Measurements from ENCODE around the gene THAP3.

DNA sequence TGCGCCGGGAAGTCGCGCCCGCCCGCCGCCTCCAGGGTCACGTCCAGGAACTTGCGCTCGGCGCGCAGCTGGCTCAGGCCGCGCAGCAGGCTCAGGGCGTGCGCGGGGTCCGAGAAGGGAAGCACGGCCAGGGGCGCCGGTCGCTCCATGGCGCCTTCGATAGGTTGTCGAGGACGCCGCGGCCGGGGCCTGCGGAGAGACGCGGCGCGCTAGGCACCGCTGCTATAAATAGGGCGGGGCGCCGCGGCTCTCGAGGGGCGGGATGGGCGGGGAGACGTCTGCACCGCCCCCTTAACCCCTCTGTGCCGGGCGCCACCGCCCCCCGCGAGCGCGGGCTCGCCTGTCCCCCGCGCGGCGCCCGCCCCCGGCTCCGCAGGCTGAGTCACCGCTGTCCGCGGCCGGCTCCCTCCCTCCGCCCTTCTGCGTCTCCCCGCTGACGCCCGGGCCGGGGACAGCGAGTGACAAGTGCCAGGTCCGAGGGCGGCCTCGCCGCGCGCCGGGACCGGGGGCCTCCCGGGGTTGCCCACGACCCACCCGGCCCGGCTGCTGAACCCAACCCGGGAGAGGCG is 21.9 kb upstream of the THAP3 start, which contains the start of gene KLHL21:
- TF ChIP-seq EP300 (IDR thresholded peaks at IDR 0.05) (no peak), POLR2A (IDR thresholded peaks at IDR 0.05; ENCODE audit: low read depth) (peak; percentile 73)
- TF ChIP-seq, protein P1, sequence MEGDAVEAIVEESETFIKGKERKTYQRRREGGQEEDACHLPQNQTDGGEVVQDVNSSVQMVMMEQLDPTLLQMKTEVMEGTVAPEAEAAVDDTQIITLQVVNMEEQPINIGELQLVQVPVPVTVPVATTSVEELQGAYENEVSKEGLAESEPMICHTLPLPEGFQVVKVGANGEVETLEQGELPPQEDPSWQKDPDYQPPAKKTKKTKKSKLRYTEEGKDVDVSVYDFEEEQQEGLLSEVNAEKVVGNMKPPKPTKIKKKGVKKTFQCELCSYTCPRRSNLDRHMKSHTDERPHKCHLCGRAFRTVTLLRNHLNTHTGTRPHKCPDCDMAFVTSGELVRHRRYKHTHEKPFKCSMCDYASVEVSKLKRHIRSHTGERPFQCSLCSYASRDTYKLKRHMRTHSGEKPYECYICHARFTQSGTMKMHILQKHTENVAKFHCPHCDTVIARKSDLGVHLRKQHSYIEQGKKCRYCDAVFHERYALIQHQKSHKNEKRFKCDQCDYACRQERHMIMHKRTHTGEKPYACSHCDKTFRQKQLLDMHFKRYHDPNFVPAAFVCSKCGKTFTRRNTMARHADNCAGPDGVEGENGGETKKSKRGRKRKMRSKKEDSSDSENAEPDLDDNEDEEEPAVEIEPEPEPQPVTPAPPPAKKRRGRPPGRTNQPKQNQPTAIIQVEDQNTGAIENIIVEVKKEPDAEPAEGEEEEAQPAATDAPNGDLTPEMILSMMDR (IDR thresholded peaks at IDR 0.05): no peak

Measured in esophagus muscularis mucosa (tissue), 4 donors.